Calu3 (cell line): ENCODE data around the gene SHD. TPM values are rescaled to one million over a fixed set of nuclear protein-coding genes. Genes with fewer than 3 reads are reported as not detected.

Source experiments
- BruUV-seq: library from RNA; stranded (reverse); fragments of 400-500 nt; replicated peaks from 2 replicates; lab custom pipeline; 2021; lab: Mats Ljungman, UMichigan
- CTCF ChIA-PET: fragments of 300-600 bp; sonication (Branson Sonifier 250); formaldehyde crosslinking; loops from one replicate; lab custom pipeline; 2022; ENCODE audit warnings: antibody characterized with exemption; lab: Charles Lee
- DNase-seq: peaks from one replicate; pipeline ENCODE4 v3.0.0; 2022
- H3K27ac Mint-ChIP-seq: one replicate; pipeline ENCODE4 v1.8.0; 2022; ENCODE audit warnings: mixed read lengths; ENCODE audit not compliant: unreplicated experiment
- H3K27me3 Mint-ChIP-seq: one replicate; pipeline ENCODE4 v1.8.0; 2022; ENCODE audit warnings: mixed read lengths; ENCODE audit not compliant: unreplicated experiment
- H3K36me3 Mint-ChIP-seq: one replicate; pipeline ENCODE4 v1.8.0; 2022; ENCODE audit warnings: mild to moderate bottlenecking, moderate library complexity, mixed read lengths; ENCODE audit not compliant: insufficient read depth, unreplicated experiment
- H3K4me1 Mint-ChIP-seq: one replicate; pipeline ENCODE4 v1.8.0; 2022; ENCODE audit warnings: mild to moderate bottlenecking, low read depth, mixed read lengths; ENCODE audit not compliant: unreplicated experiment
- H3K4me3 Mint-ChIP-seq: one replicate; pipeline ENCODE4 v1.8.0; 2022; ENCODE audit warnings: mild to moderate bottlenecking, low read depth, moderate library complexity, mixed read lengths; ENCODE audit not compliant: unreplicated experiment
- H3K9me3 Mint-ChIP-seq: one replicate; pipeline ENCODE4 v1.8.0; 2022; ENCODE audit warnings: low read depth, mixed read lengths; ENCODE audit not compliant: unreplicated experiment
- CTCF ChIP-seq: fragments of 200-600 bp; IDR thresholded peaks from one replicate; pipeline ENCODE4 v1.8.0; 2022; ENCODE audit warnings: antibody characterized with exemption; ENCODE audit not compliant: unreplicated experiment
- intact Hi-C: fragments of 100-400 bp; cut with micrococcal nuclease; formaldehyde crosslinking; loops from one replicate; pipeline ENCODE4 v1.10.0; 2022; ENCODE audit not compliant: unreplicated experiment
- total RNA-seq: library from RNA; stranded (reverse); gene quantifications from 2 replicates; pipeline ENCODE4 v1.2.3, GENCODE V29; 2022

The SHD gene
- total RNA-seq, 1 experiment from 2014 or later, result not detected

DNA sequence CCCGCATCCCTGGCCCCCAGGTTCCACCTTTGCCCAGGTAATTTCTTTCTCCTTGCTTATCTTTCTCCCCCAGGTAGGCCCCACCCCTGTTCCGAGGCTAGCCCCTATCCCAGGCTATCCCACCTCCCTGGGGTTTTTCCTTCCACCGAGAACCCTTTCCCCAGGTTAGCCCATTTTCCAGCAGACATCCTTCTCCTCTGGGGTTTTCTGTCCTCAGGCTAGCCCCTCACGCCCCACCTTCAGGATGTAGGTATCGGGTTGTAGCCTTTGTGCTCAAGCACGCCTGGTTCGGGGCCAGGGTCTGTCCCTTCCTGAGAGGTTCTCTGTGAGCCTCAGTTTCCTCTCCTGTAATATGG is 26.2 kb downstream of the SHD start:
- TF ChIP-seq CTCF, result no peak
- Mint-ChIP-seq H3K9me3 (no peaks in the 10 kb centered on the region), H3K27me3 (peaks cover 31% of the 10 kb centered on the region), H3K27ac (no peak overlapping the region), H3K4me1 (no peaks in the 10 kb centered on the region), H3K36me3 (peaks cover 5% of the 10 kb centered on the region), H3K4me3 (no peak overlapping the region)
- CTCF ChIA-PET, result no interaction called here
- intact Hi-C loops, result no loop called here
- BruUV-seq, result no TSS peak
- no peak for DNase-seq

- Mint-ChIP-seq H3K4me3 (no peak overlapping the region), H3K9me3 (no peaks in the 10 kb centered on the region), H3K4me1 (no peaks in the 10 kb centered on the region), H3K36me3 (peaks cover 5% of the 10 kb centered on the region), H3K27me3 (peaks cover 27% of the 10 kb centered on the region), H3K27ac (no peak overlapping the region)
- CTCF ChIA-PET, result no interaction called here
- intact Hi-C loops, result no loop called here
- no peak for TF ChIP-seq CTCF
- BruUV-seq, result no TSS peak
- no peak for DNase-seq
Measured at GRCh38 chr19:4305659-4306058, 26.6 kb downstream of the SHD start.

- Mint-ChIP-seq H3K36me3 (peaks cover 5% of the 10 kb centered on the region), H3K4me3 (no peak overlapping the region), H3K9me3 (no peaks in the 10 kb centered on the region), H3K4me1 (no peaks in the 10 kb centered on the region), H3K27ac (no peak overlapping the region), H3K27me3 (peaks cover 18% of the 10 kb centered on the region)
- TF ChIP-seq CTCF, result no peak
- intact Hi-C loops, result no loop called here
- CTCF ChIA-PET, result interaction anchor here (0.6 kb wide), 1 partner anchor 861 kb away, joined by 4 read pairs; no protein-coding TSS in a partner anchor
- no TSS peak for BruUV-seq
- DNase-seq, result no peak
Measured at GRCh38 chr19:4310247-4311121, 31.4 kb downstream of the SHD start.

DNA sequence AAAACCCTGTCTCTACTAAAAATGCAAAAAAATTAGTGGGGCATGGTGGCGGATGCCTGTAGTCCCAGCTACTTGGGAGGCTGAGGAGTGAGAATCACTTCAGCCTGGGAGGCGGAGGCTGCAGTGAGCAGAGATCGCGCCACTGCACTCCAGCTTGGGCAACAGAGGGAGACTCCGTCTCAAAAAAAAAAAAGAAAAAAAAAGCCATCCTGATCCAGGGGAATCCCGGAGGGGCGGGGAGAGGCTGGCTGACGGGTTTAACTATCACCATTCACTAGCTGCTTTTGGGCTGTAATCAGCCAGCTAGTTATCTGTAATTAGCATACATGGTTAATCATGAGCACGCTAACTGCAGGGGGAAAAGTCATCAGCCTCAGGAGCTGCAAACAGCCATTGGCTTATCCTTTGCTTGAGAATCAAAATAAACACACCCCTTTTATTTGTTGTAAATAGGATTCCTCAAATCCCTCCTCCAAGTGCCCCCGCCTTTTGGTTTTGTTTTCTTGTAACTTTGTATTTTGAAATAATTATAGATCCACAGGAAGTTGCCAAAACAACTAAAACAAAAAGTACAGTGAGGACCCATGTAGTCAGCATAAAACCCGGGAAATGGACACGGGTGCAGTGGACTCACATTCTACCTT is 34.9 kb downstream of the SHD start:
- Mint-ChIP-seq H3K4me3 (no peak overlapping the region), H3K36me3 (no peaks in the 10 kb centered on the region), H3K9me3 (no peaks in the 10 kb centered on the region), H3K27ac (no peak overlapping the region), H3K4me1 (no peaks in the 10 kb centered on the region), H3K27me3 (peaks cover 14% of the 10 kb centered on the region)
- no peak for TF ChIP-seq CTCF
- no TSS peak for BruUV-seq
- no peak for DNase-seq
- CTCF ChIA-PET, result no interaction called here
- intact Hi-C loops, result no loop called here
